GM12864 (cell line): ENCODE measurements around the gene MFNG.

Experiments used
- DNase-seq: peaks from one replicate; pipeline ENCODE4 v3.0.0-alpha.2; 2011; ENCODE audit warnings: low read depth
- H3K4me3 ChIP-seq: 2 replicates; pipeline ENCODE4 v1.5.1; 2011; ENCODE audit warnings: mild to moderate bottlenecking, low read depth, low read length, control low read depth
- CTCF ChIP-seq: IDR thresholded peaks from 2 replicates; pipeline ENCODE4 v1.5.1; 2011; ENCODE audit warnings: low read depth, mild to moderate bottlenecking, moderate library complexity, low read length, control low read depth, inconsistent platforms; ENCODE audit errors: missing control alignments

MFNG gene

DNA sequence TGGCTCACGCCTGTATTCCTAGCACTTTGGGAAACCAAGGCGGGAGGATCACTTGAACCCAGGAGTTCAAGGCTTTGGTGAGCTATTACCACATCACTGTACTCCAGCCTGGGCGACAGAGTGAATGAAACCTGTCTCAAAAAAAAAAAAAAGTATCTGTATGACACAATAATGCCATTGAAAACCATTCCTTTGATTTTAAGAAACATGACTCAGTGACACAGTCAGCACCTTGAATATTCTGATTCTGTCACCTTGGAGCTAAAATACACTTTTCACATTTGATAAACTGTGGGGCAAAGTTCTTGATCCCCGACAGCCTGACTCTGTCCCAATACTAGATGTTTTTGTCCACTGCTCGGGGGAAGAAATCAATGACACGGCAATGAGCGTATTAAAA, 42.2 kb downstream of the MFNG start:
- no peak for DNase-seq
- no peak for TF ChIP-seq CTCF
- H3K4me3 ChIP-seq, result no peak overlapping the region

- no peak overlapping the region for H3K4me3 ChIP-seq
- no peak for TF ChIP-seq CTCF
- no peak for DNase-seq
Observed at GRCh38 chr22:37443086-37443485, 43.1 kb downstream of the MFNG start.

DNA sequence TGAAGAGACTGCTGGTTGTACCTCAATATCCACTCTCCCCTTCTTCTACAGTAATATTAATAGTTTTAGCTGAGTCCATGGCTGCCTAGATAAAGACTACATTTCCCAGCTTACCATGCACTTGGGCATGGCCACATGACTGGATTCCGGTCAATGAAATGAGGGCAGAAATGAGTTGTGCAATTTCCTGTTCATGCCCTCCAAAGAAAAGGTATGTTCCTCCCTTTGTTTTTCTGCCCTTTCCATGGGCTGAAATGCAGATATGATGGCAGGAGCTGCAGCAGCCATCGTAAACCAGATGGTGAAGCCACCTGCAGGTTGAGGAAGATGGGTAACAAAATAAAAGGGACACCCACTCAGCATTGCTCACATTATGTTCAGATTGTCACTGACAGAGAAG, 43.6 kb downstream of the MFNG start:
- DNase-seq, result no peak
- no peak for TF ChIP-seq CTCF
- H3K4me3 ChIP-seq, result no peak overlapping the region

GRCh38 chr22:37442135-37442534, 44.0 kb downstream of the MFNG start:
- DNase-seq, result no peak
- TF ChIP-seq CTCF, result no peak

DNA sequence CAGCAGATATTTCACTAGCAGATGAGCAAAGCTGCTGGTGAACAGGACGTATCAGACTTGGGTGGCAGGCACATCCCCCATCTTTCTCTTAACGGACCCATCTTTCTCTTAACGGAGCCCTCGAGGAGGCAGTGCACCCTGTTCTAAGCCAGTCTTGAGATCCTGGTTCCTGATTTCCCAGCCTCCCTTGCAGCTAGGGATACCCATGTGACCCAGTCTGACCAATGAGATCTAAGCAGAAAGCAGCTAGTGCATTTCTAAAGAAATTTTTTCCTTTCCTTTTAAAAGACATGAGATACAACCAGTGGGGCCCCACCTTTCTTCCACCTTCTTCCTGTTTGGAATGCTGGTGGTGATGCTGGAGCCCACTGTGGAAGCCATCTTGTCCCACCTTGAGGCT, 45.3 kb downstream of the MFNG start:
- no peak for DNase-seq
- no peak for TF ChIP-seq CTCF
- H3K4me3 ChIP-seq, result no peak overlapping the region

More at GRCh38 chr22:37442135-37442534, 44.0 kb downstream of the MFNG start:
- no peak overlapping the region for H3K4me3 ChIP-seq

- no peak for TF ChIP-seq CTCF
- DNase-seq, result no peak
- H3K4me3 ChIP-seq, result no peak overlapping the region
Observed at GRCh38 chr22:37439347-37439746, 46.8 kb downstream of the MFNG start.

DNA sequence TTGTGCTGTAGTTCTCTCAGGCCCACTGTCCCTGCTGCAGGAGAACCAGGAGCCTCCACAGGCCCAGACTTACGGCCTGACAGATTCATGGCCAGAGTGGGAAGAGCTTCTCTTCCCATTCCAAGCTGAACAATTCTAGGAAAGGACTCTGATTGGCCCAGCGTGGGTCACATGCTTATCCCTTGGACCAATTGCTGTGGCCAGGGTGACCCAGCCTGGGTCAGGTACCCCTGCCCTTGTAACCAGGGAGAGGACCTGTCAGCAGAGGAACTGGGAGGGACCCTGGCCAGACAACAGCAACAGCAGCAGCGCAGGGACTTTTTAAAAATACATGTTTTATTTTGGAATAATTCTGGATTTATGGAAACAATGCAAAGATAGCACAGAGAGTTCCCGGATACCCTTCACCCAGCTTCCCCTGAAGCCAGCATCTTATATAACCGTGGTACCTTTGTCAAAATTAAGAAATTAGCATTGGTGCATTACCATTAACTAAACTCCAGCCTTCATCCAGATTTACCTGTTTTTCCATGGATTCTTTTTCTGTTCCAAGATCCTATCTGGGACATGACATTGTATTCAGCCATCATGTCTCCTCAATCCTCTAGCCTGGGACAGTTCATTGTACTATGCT, 50.1 kb downstream of the MFNG start:
- DNase-seq, result no peak
- no peak for TF ChIP-seq CTCF
- H3K4me3 ChIP-seq, result no peak overlapping the region
